GM21515 (cell line): ENCODE measurements around the gene SOX21.
"Not testable (repeated sequence)": the region's sequence is repeated elsewhere in the genome, so short reads cannot be mapped to it uniquely, and the experiment has no call there.

Experiments used
- ATAC-seq: cut with Tn5 transposase; IDR thresholded peaks from one replicate; pipeline ENCODE4 v1.9.1; 2021; ENCODE audit not compliant: unreplicated experiment

The SOX21 gene

GRCh38 chr13:94712287-94712811 lies at the start of gene SOX21:
Gene SOX21 (minus strand): TSS chr13:94712545. CDS start chr13:94712049, 496 bp downstream.
- no peak for ATAC-seq

GRCh38 chr13:94761407-94761806 lies 49.1 kb upstream of the SOX21 start:
- no peak for ATAC-seq

- no peak for ATAC-seq
These were observed 46.9 kb upstream of the SOX21 start for GRCh38 chr13:94759120-94759728.

GRCh38 chr13:94758436-94758960 lies 46.2 kb upstream of the SOX21 start:
- ATAC-seq: no peak

- ATAC-seq: no peak
These were observed 41.0 kb upstream of the SOX21 start for GRCh38 chr13:94753327-94753726.

GRCh38 chr13:94749162-94749561 lies 36.8 kb upstream of the SOX21 start:
- ATAC-seq: no peak

GRCh38 chr13:94739235-94739634 lies 26.9 kb upstream of the SOX21 start:
- no peak for ATAC-seq

- no peak for ATAC-seq
These were observed 18.7 kb upstream of the SOX21 start for GRCh38 chr13:94731028-94731427.

- ATAC-seq: not testable (repeated sequence)
These were observed 17.6 kb upstream of the SOX21 start for GRCh38 chr13:94729941-94730340.

- no peak for ATAC-seq
These were observed 14.1 kb upstream of the SOX21 start for GRCh38 chr13:94726425-94726824.

GRCh38 chr13:94722609-94723345 lies 10.4 kb upstream of the SOX21 start:
- ATAC-seq: no peak

- ATAC-seq: not testable (repeated sequence)
These were observed 6.4 kb upstream of the SOX21 start for GRCh38 chr13:94718697-94719096.

- ATAC-seq: no peak
These were observed 5.6 kb upstream of the SOX21 start for GRCh38 chr13:94717916-94718315.

- ATAC-seq: no peak
These were observed 3.7 kb upstream of the SOX21 start for GRCh38 chr13:94716016-94716415.

- no peak for ATAC-seq
These were observed 1.3 kb upstream of the SOX21 start for GRCh38 chr13:94713561-94714182.

- no peak for ATAC-seq
These were observed 641 bp upstream of the SOX21 start for GRCh38 chr13:94712812-94713560.

- ATAC-seq: peak; percentile 21
These were observed 621 bp downstream of the SOX21 start for GRCh38 chr13:94711561-94712286.

- ATAC-seq: peak; percentile 57
These were observed 1.3 kb downstream of the SOX21 start for GRCh38 chr13:94710881-94711560.

GRCh38 chr13:94710065-94710781 lies 2.1 kb downstream of the SOX21 start:
- no peak for ATAC-seq
